Tibial artery (tissue), 4 donors: ENCODE results near the gene B4GAT1.
A peak's percentile ranks its signal among the peaks of the same experiment; 100 is the strongest.

Experiments
- DNase-seq, 2 donors: peaks; one replicate each; pipeline ENCODE4 v3.0.0-alpha.2; 2019
- H3K27ac ChIP-seq, 2 donors: fragments of 200-600 bp; sonication (generic) in 1 of 2; 1 replicate in 1 of 2; 2 replicates in 1 of 2; pipeline ENCODE4 v1.5.1; 2018 to 2019; ENCODE audit warnings: mild to moderate bottlenecking in 1 of 2
- H3K27me3 ChIP-seq, 2 donors: fragments of 200-600 bp; sonication (generic) in 1 of 2; one replicate each; pipeline versions ENCODE4 v1.5.1 to v1.6.0; 2016 to 2019
- H3K36me3 ChIP-seq, 3 donors: fragments of 200-600 bp; sonication (generic) in 2 of 3; one replicate each; pipeline ENCODE4 v1.5.1; 2016 to 2019; ENCODE audit warnings: mild to moderate bottlenecking in 2 of 3
- H3K4me1 ChIP-seq, 4 donors: fragments of 200-600 bp; sonication (generic) in 2 of 4; 1 replicate in 3 of 4; 2 replicates in 1 of 4; pipeline ENCODE4 v1.5.1; 2016 to 2019
- H3K4me3 ChIP-seq, 2 donors: fragments of 200-600 bp; sonication (generic) in 1 of 2; 1 replicate in 1 of 2; 2 replicates in 1 of 2; pipeline ENCODE4 v1.5.1; 2018 to 2019; ENCODE audit warnings: mild to moderate bottlenecking in 2 of 2
- H3K9me3 ChIP-seq, 3 donors: fragments of 200-600 bp; sonication (generic) in 1 of 3; one replicate each; pipeline ENCODE4 v1.5.1; 2016 to 2019
- intact Hi-C: fragments of 100-400 bp; cut with DNase I; formaldehyde crosslinking; loops from one replicate; pipeline ENCODE4 v1.15.0; 2023; ENCODE audit warnings: low total_unique reads
- TF ChIP-seq, protein P1 (sequence below), 2 experiments: fragments of 200-600 bp in 1 of 2; fragments of 450-650 bp in 1 of 2; IDR thresholded peaks; one replicate each; pipeline ENCODE4 v1.5.1; 2017 to 2019; ENCODE audit warnings: antibody characterized with exemption in 2 of 2, mild to moderate bottlenecking in 1 of 2, moderate library complexity in 1 of 2

Gene B4GAT1

DNA sequence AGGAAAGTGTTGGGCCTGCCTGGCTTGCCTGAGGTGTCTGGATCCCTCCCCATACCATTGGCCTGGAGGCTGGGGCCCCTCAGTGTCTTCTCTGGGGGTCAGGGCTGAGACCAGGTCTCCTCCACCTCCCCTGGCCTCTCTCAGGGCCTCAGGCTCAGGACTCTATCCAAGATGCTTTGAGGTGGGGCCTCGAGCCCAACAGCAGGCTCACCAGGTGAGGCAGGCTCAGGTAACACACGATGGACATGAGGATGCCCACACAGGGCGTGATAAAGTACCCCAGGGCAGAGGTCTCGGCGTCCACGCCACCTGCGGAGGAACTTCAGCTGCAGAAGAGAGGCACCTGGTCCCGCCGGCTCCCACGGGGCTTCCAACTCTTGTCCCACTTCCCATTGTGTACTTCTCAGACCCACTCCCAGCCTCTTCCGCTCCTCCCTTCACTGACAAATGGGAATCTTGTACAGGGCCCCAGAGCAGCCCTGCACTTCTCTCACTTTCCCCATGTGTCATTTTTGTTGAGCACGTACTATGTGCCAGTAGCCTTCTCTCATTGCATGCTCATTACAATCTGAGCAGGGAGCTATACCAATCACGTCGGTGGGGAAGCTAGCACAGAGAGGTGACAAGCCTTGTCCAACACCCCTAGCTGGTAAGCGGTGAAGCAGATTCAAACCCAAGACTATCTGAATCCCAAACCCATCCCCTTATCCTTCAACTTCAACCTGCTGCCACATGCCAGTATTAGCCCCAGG is 20.3 kb upstream of the B4GAT1 start:
- peaks cover 3 to 29% (median 19%) of the 10 kb centered on the region in 4 donors for H3K4me1 ChIP-seq
- DNase-seq: no peak
- H3K9me3 ChIP-seq: no peaks in the 10 kb centered on the region
- H3K36me3 ChIP-seq: no peaks in the 10 kb centered on the region
- H3K4me3 ChIP-seq: no peak overlapping the region
- intact Hi-C loops: no loop called here
- TF ChIP-seq, protein P1, sequence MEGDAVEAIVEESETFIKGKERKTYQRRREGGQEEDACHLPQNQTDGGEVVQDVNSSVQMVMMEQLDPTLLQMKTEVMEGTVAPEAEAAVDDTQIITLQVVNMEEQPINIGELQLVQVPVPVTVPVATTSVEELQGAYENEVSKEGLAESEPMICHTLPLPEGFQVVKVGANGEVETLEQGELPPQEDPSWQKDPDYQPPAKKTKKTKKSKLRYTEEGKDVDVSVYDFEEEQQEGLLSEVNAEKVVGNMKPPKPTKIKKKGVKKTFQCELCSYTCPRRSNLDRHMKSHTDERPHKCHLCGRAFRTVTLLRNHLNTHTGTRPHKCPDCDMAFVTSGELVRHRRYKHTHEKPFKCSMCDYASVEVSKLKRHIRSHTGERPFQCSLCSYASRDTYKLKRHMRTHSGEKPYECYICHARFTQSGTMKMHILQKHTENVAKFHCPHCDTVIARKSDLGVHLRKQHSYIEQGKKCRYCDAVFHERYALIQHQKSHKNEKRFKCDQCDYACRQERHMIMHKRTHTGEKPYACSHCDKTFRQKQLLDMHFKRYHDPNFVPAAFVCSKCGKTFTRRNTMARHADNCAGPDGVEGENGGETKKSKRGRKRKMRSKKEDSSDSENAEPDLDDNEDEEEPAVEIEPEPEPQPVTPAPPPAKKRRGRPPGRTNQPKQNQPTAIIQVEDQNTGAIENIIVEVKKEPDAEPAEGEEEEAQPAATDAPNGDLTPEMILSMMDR (IDR thresholded peaks at IDR 0.05): no peak
- peaks cover 2 to 4% of the 10 kb centered on the region in 2 donors for H3K27me3 ChIP-seq
- no peak overlapping the region for H3K27ac ChIP-seq

DNA sequence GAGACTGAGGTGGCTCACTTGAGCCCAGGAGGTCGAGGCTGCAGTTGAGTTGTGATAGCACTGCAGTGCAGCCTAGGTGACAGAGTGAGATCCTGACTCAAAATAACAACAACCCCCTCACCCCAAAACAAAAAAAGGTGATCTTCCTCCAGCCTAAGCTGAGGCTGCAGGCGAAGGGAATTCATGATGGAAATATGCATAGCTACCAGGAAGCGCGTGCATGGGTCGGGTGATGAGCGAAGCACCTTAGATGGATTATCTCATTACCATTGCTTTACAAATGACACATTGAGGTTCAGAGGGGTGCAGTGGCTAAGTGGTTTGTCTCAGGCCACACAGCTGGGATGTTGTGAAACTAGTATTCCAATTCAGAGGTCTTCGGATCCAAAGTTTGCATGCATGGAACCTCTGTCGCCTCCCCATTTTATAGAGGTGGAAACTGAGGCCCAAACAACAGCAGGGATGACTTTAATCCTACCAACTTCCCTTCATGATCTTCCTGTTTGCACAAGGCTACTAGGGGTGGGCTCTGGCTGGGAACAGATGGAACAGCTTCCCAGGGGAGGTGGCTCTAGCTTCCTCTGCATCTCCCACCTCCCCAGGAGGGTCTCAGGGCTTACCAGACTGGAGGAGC is 19.5 kb upstream of the B4GAT1 start:
- H3K9me3 ChIP-seq: no peaks in the 10 kb centered on the region
- H3K27ac ChIP-seq: no peak overlapping the region
- TF ChIP-seq, protein P1 (IDR thresholded peaks at IDR 0.05): no peak
- peaks cover 0 to 21% (median 15%) of the 10 kb centered on the region in 4 donors for H3K4me1 ChIP-seq
- no peak overlapping the region for H3K4me3 ChIP-seq
- H3K27me3 ChIP-seq: peaks cover 0 to 4% of the 10 kb centered on the region in 2 donors
- no peak for DNase-seq
- intact Hi-C loops: no loop called here
- no peaks in the 10 kb centered on the region for H3K36me3 ChIP-seq

DNA sequence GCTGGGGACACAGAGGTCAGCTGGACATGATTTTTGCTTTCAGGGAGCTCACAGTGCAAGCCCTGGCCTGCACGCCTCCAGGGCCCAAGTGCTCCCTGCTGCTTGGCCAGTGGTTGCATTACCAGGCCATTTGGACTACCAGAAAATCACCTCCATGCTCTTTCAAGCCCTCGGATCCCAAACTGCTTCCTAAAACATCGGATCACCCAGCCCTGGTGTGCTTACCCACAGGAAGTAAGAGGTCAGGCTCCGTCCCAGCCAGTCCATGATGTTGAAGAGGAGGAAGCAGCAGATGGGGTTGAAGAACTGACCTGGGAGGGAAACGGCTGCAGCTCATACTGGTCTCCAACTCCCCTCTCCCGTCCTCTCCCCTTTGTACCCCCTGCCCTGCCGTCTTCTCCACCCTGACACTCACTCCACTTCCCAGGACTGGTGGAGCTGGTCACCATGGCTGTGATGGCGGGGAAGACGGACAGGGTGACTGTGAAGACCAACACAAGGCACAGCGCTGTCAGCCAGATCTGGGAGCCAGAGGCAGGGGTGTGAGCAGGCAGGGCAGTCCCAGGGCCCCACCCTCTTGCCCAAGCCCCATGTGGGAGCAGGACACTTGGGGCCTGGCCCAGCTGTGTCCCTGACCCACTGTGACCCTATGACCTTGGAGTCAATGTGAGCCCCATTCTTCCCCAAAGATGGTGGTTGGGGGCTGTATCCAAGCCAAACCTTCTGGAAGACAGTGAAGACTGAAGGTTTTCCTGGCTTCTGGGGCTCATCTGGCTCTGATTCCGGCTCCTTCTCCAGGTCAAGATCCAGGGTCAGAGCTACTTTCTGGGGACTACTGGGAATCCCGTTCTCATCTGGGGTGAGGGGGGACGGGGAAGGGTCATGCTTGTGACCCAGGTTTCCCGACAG is 18.5 kb upstream of the B4GAT1 start:
- no peak overlapping the region for H3K27ac ChIP-seq
- no peaks in the 10 kb centered on the region for H3K9me3 ChIP-seq
- TF ChIP-seq, protein P1 (IDR thresholded peaks at IDR 0.05): no peak
- H3K4me3 ChIP-seq: no peak overlapping the region
- no peak for DNase-seq
- H3K27me3 ChIP-seq: no peaks in the 10 kb centered on the region
- no peaks in the 10 kb centered on the region for H3K36me3 ChIP-seq
- intact Hi-C loops: no loop called here
- peaks cover 0 to 12% (median 6%) of the 10 kb centered on the region in 4 donors for H3K4me1 ChIP-seq

DNA sequence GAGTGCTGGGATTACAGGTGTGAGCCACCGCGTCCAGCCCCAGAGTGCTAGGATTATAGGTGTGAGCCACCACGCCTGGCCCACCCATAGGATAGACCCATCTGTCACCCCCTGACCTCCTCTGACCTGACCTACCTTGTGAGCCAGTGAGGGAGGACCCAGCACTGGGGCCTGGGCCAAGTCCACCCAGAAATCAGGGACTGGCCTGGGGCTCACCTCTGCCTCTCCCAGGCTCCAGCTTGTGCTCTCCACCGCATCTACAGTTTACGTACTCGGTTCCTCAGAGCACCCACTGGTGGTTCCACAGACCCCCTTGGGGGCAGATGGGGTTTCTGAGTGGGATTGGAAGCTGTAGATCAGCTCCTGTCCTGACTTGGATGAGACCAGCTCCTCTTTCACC is 17.7 kb upstream of the B4GAT1 start:
- H3K4me3 ChIP-seq: no peak overlapping the region
- intact Hi-C loops: no loop called here
- H3K36me3 ChIP-seq: no peaks in the 10 kb centered on the region
- no peaks in the 10 kb centered on the region for H3K9me3 ChIP-seq
- DNase-seq: no peak
- TF ChIP-seq, protein P1 (IDR thresholded peaks at IDR 0.05): no peak
- H3K27me3 ChIP-seq: no peaks in the 10 kb centered on the region
- H3K4me1 ChIP-seq: peaks cover 0 to 4% (median 2%) of the 10 kb centered on the region in 4 donors
- no peak overlapping the region for H3K27ac ChIP-seq

DNA sequence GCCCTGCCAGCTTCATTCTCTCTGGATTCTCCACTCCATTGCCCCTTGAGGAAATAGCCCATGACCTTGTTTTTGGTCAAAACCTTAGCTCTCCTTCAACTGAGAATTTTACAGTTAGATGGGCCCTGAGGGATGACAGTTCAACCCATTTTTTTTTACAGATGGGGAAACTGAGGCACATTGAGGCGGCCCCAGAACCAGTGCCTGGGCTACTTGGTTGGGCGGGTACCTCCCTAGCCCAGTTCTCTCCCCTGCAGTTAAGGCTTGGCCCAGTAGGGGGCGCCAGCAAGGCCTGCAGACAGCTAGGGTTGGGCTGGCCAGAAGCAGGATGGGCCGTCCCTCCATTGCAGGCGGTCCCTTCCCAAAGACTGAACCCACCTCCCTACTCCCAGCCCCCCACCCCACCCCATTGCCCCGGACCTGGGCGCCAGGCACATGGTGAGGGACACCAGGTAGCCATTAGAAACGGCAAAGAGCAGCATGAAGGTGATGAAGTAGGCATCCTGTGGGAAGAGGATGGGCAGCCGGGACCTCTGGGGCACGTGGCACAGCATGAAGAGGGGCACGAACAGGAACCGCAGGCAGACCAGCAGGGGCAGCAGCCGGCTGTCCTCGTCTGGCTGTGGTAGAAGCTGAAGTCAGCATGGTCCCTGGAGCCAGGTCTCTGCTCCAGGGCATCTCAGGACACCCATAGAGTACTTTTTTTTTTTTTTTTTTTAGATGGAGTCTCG is 16.5 kb upstream of the B4GAT1 start:
- no peaks in the 10 kb centered on the region for H3K27me3 ChIP-seq
- DNase-seq: no peak
- no peaks in the 10 kb centered on the region for H3K9me3 ChIP-seq
- no peaks in the 10 kb centered on the region for H3K4me1 ChIP-seq
- no peaks in the 10 kb centered on the region for H3K36me3 ChIP-seq
- no peak overlapping the region for H3K4me3 ChIP-seq
- intact Hi-C loops: no loop called here
- TF ChIP-seq, protein P1 (IDR thresholded peaks at IDR 0.05): peak in 1 of 2 experiments; percentile 24
- no peak overlapping the region for H3K27ac ChIP-seq
